ENCODE results near the gene ANKRD34C. TPM values are rescaled to one million over a fixed set of nuclear protein-coding genes. Genes with fewer than 3 reads are reported as not detected.

Gene ANKRD34C
- total and polyA plus RNA-seq, 5 donors from 2014 or later, result not detected

GRCh38 chr15:79299126-79299840 is 16.8 kb downstream of the ANKRD34C start:
- no peak for DNase-seq
- no peaks in the 10 kb centered on the region for H3K9me3 ChIP-seq (ENCODE audit: control insufficient read depth in 2 of 2, low read length in 2 of 2)
- H3K27me3 ChIP-seq (ENCODE audit: control insufficient read depth, insufficient read depth, low read length), result peaks cover 19% of the 10 kb centered on the region
- no peak overlapping the region for H3K27ac Mint-ChIP-seq
- H3K27me3 Mint-ChIP-seq, result peaks cover 41% of the 10 kb centered on the region
- peaks cover 0 to 4% (median 0%) of the 10 kb centered on the region in 7 donors for H3K9me3 Mint-ChIP-seq
- no peaks in the 10 kb centered on the region for H3K36me3 Mint-ChIP-seq
- no peak overlapping the region for H3K27ac ChIP-seq (ENCODE audit: insufficient read depth, low read length, poor library complexity, severe bottlenecking)
- no peak overlapping the region for H3K4me3 ChIP-seq (ENCODE audit: low read depth, low read length)
- no peaks in the 10 kb centered on the region for H3K36me3 ChIP-seq (ENCODE audit: control insufficient read depth, insufficient read depth, low read length)
- no peak overlapping the region for H3K4me3 Mint-ChIP-seq
- no peaks in the 10 kb centered on the region for H3K4me1 ChIP-seq (ENCODE audit: control insufficient read depth, insufficient read depth, low read length, poor library complexity, severe bottlenecking)
- no peak for ATAC-seq (ENCODE audit: low read depth in 2 of 2)
- H3K4me1 Mint-ChIP-seq, result no peaks in the 10 kb centered on the region

- Mint-ChIP-seq H3K4me1 (no peaks in the 10 kb centered on the region), H3K9me3 (peaks cover 0 to 4% (median 0%) of the 10 kb centered on the region in 7 donors), H3K36me3 (no peaks in the 10 kb centered on the region), H3K27me3 (peaks cover 36% of the 10 kb centered on the region), H3K4me3 (no peak overlapping the region), H3K27ac (no peak overlapping the region)
- no peak overlapping the region for H3K4me3 ChIP-seq (ENCODE audit: low read depth, low read length)
- peaks cover 22% of the 10 kb centered on the region for H3K27me3 ChIP-seq (ENCODE audit: control insufficient read depth, insufficient read depth, low read length)
- H3K9me3 ChIP-seq (ENCODE audit: control insufficient read depth in 2 of 2, low read length in 2 of 2), result no peaks in the 10 kb centered on the region
- ATAC-seq (ENCODE audit: low read depth in 2 of 2), result no peak
- DNase-seq, result no peak
- no peak overlapping the region for H3K27ac ChIP-seq (ENCODE audit: insufficient read depth, low read length, poor library complexity, severe bottlenecking)
- H3K4me1 ChIP-seq (ENCODE audit: control insufficient read depth, insufficient read depth, low read length, poor library complexity, severe bottlenecking), result no peaks in the 10 kb centered on the region
- no peaks in the 10 kb centered on the region for H3K36me3 ChIP-seq (ENCODE audit: control insufficient read depth, insufficient read depth, low read length)
These were observed 17.3 kb downstream of the ANKRD34C start for GRCh38 chr15:79299841-79300235.

- Mint-ChIP-seq H3K27me3 (peaks cover 27% of the 10 kb centered on the region), H3K9me3 (peaks cover 0 to 2% (median 0%) of the 10 kb centered on the region in 7 donors), H3K4me3 (no peak overlapping the region), H3K4me1 (peaks cover under 1 to 17% (median 7%) of the 10 kb centered on the region in 4 donors), H3K36me3 (peaks cover 4% of the 10 kb centered on the region), H3K27ac (no peak overlapping the region)
- no peak for ATAC-seq (ENCODE audit: low read depth in 2 of 2)
- H3K27ac ChIP-seq (ENCODE audit: insufficient read depth, low read length, poor library complexity, severe bottlenecking), result no peak overlapping the region
- no peaks in the 10 kb centered on the region for H3K36me3 ChIP-seq (ENCODE audit: control insufficient read depth, insufficient read depth, low read length)
- H3K9me3 ChIP-seq (ENCODE audit: control insufficient read depth in 2 of 2, low read length in 2 of 2), result no peaks in the 10 kb centered on the region
- no peak overlapping the region for H3K4me3 ChIP-seq (ENCODE audit: low read depth, low read length)
- peaks cover 17% of the 10 kb centered on the region for H3K4me1 ChIP-seq (ENCODE audit: control insufficient read depth, insufficient read depth, low read length, poor library complexity, severe bottlenecking)
- peaks cover 19% of the 10 kb centered on the region for H3K27me3 ChIP-seq (ENCODE audit: control insufficient read depth, insufficient read depth, low read length)
- no peak for DNase-seq
These were observed 24.7 kb downstream of the ANKRD34C start for GRCh38 chr15:79307251-79307650.

GRCh38 chr15:79308874-79309273 is 26.4 kb downstream of the ANKRD34C start:
- H3K27ac Mint-ChIP-seq, result no peak overlapping the region
- no peaks in the 10 kb centered on the region for H3K9me3 Mint-ChIP-seq
- H3K36me3 Mint-ChIP-seq, result peaks cover 13% of the 10 kb centered on the region
- Histone ChIP-seq H3K27ac (ENCODE audit: insufficient read depth, low read length, poor library complexity, severe bottlenecking) (no peak overlapping the region), H3K4me3 (ENCODE audit: low read depth, low read length) (no peak overlapping the region), H3K36me3 (ENCODE audit: control insufficient read depth, insufficient read depth, low read length) (peaks cover 7% of the 10 kb centered on the region), H3K9me3 (ENCODE audit: control insufficient read depth in 2 of 2, low read length in 2 of 2) (no peaks in the 10 kb centered on the region), H3K4me1 (ENCODE audit: control insufficient read depth, insufficient read depth, low read length, poor library complexity, severe bottlenecking) (peaks cover 26% of the 10 kb centered on the region), H3K27me3 (ENCODE audit: control insufficient read depth, insufficient read depth, low read length) (peaks cover 17% of the 10 kb centered on the region)
- H3K27me3 Mint-ChIP-seq, result peaks cover 18% of the 10 kb centered on the region
- H3K4me1 Mint-ChIP-seq, result peaks cover 13 to 32% (median 21%) of the 10 kb centered on the region in 4 donors
- DNase-seq, result no peak
- ATAC-seq (ENCODE audit: low read depth in 2 of 2), result no peak
- H3K4me3 Mint-ChIP-seq, result peak overlapping the region in 3 of 4 donors; percentile 47 to 91 (median 73)

- peak; percentile 28 to 30 for ATAC-seq (ENCODE audit: low read depth in 2 of 2)
- Mint-ChIP-seq H3K27me3 (peaks cover 14% of the 10 kb centered on the region), H3K36me3 (peaks cover 28% of the 10 kb centered on the region), H3K27ac (peak overlapping the region in 2 of 3 donors; percentile 23 to 86), H3K9me3 (no peaks in the 10 kb centered on the region), H3K4me3 (peak overlapping the region; percentile 87 to 93 (median 92)), H3K4me1 (peaks cover 13 to 40% (median 31%) of the 10 kb centered on the region in 4 donors)
- Histone ChIP-seq H3K27ac (ENCODE audit: insufficient read depth, low read length, poor library complexity, severe bottlenecking) (no peak overlapping the region), H3K4me3 (ENCODE audit: low read depth, low read length) (peak overlapping the region; percentile 66), H3K27me3 (ENCODE audit: control insufficient read depth, insufficient read depth, low read length) (peaks cover 8% of the 10 kb centered on the region), H3K9me3 (ENCODE audit: control insufficient read depth in 2 of 2, low read length in 2 of 2) (no peaks in the 10 kb centered on the region), H3K4me1 (ENCODE audit: control insufficient read depth, insufficient read depth, low read length, poor library complexity, severe bottlenecking) (peaks cover 26% of the 10 kb centered on the region), H3K36me3 (ENCODE audit: control insufficient read depth, insufficient read depth, low read length) (peaks cover 24% of the 10 kb centered on the region)
- DNase-seq, result no peak
These were observed 28.1 kb downstream of the ANKRD34C start for GRCh38 chr15:79310612-79310984.

- DNase-seq (peak; percentile 65 to 91 (median 78)), ATAC-seq (ENCODE audit: low read depth in 2 of 2) (peak; percentile 90 to 93)
- Mint-ChIP-seq H3K27ac (peak within 1 kb of the TSS; percentile 52 to 86 (median 78)), H3K9me3 (no peaks in the 10 kb centered on the region), H3K27me3 (peaks cover 8% of the 10 kb centered on the region), H3K4me3 (peak within 1 kb of the TSS; percentile 88 to 93 (median 92)), H3K36me3 (peaks cover 35% of the 10 kb centered on the region), H3K4me1 (peaks cover 13 to 44% (median 33%) of the 10 kb centered on the region in 4 donors)
- Histone ChIP-seq H3K4me1 (ENCODE audit: control insufficient read depth, insufficient read depth, low read length, poor library complexity, severe bottlenecking) (peaks cover 26% of the 10 kb centered on the region), H3K4me3 (ENCODE audit: low read depth, low read length) (peak within 1 kb of the TSS; percentile 84), H3K27me3 (ENCODE audit: control insufficient read depth, insufficient read depth, low read length) (peaks cover 7% of the 10 kb centered on the region), H3K27ac (ENCODE audit: insufficient read depth, low read length, poor library complexity, severe bottlenecking) (no peak within 1 kb of the TSS), H3K36me3 (ENCODE audit: control insufficient read depth, insufficient read depth, low read length) (peaks cover 30% of the 10 kb centered on the region), H3K9me3 (ENCODE audit: control insufficient read depth in 2 of 2, low read length in 2 of 2) (no peaks in the 10 kb centered on the region)
These were observed 28.7 kb downstream of the ANKRD34C start, which contains the start of gene TMED3 for GRCh38 chr15:79310985-79311900. Gene TMED3, plus strand, starts transcription at chr15:79311112. Its CDS starts 138 bp downstream, at chr15:79311250.

GRCh38 chr15:79311901-79312553 is 29.5 kb downstream of the ANKRD34C start:
- Histone ChIP-seq H3K9me3 (ENCODE audit: control insufficient read depth in 2 of 2, low read length in 2 of 2) (no peaks in the 10 kb centered on the region), H3K36me3 (ENCODE audit: control insufficient read depth, insufficient read depth, low read length) (peaks cover 36% of the 10 kb centered on the region), H3K4me1 (ENCODE audit: control insufficient read depth, insufficient read depth, low read length, poor library complexity, severe bottlenecking) (peaks cover 26% of the 10 kb centered on the region), H3K27me3 (ENCODE audit: control insufficient read depth, insufficient read depth, low read length) (peaks cover 7% of the 10 kb centered on the region), H3K27ac (ENCODE audit: insufficient read depth, low read length, poor library complexity, severe bottlenecking) (no peak overlapping the region), H3K4me3 (ENCODE audit: low read depth, low read length) (peak overlapping the region; percentile 84)
- Mint-ChIP-seq H3K36me3 (peaks cover 43% of the 10 kb centered on the region), H3K27ac (peak overlapping the region; percentile 52 to 78 (median 66)), H3K9me3 (no peaks in the 10 kb centered on the region), H3K27me3 (peaks cover 8% of the 10 kb centered on the region), H3K4me3 (peak overlapping the region; percentile 88 to 92 (median 90)), H3K4me1 (peaks cover 13 to 52% (median 38%) of the 10 kb centered on the region in 4 donors)
- DNase-seq (no peak), ATAC-seq (ENCODE audit: low read depth in 2 of 2) (no peak)
